Measurements from ENCODE around the gene APOBR. TPM values are rescaled to one million over a fixed set of nuclear protein-coding genes. Genes with fewer than 3 reads are reported as not detected.
A peak's percentile ranks its signal among the peaks of the same experiment; 100 is the strongest.

Gene APOBR
- total and polyA plus RNA-seq, 2 of the 13 experiments (the other 11 are each of a cell fraction or from before 2014, with no cell fraction given): 0.03 TPM; not detected in 1

DNA sequence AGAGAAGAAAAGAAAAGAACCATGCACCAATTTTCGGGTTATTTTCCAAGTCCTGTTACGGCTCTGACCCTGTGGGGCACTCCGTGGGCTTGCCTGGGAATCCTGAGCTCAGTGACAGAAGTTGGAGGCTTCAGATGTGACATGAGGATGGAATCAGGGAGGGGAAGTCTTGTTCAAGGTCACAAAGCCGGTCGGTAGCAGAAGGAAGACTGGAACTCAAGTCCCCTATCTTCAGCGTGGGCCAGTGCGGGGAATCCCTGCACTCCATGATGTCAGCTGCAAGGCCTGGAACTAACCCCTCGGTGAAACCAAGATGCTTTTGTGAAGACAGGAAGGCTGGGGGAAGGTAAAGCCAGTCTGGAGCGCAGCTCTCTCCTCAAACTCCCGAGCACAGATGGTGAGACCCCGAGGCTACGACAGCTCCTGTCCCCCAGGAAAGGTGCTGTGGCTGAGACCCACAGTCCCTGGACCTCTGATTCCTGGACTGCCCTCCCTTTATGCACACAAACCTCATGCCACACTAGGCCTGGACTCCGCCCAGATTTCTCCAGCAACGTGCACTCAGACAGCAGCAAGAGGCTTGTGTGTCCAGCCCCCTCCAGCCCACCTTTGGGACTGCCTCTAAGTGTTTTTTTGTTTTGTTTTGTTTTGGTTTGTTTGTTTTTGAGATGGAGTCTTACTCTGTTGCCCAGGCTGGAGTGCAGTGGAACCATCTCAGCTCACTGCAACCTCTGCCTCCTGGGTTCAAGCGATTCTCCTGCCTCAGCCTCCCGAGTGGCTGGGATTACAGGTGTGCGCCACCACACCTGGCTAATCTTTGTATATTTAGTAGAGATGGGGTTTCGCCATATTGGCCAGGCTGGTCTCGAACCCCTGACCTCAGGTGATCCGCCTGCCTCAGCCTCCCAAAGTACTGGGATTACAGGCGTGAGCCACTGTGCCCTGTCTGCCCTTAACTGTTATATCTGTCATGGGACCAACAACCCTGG, 17.7 kb downstream of the APOBR start (continued):
- TF ChIP-seq ZNF3 (CRISPR knock-in tag; IDR thresholded peaks at IDR 0.05): peak; percentile 72
- TF ChIP-seq ZNF12 (CRISPR knock-in tag; IDR thresholded peaks at IDR 0.05): no peak
- no peak for TF ChIP-seq TRIM24 (CRISPR knock-in tag; IDR thresholded peaks at IDR 0.05)
- no peak for TF ChIP-seq THYN1 (CRISPR knock-in tag; IDR thresholded peaks at IDR 0.05; ENCODE audit: borderline replicate concordance, low read depth)
- TF ChIP-seq, protein P1, sequence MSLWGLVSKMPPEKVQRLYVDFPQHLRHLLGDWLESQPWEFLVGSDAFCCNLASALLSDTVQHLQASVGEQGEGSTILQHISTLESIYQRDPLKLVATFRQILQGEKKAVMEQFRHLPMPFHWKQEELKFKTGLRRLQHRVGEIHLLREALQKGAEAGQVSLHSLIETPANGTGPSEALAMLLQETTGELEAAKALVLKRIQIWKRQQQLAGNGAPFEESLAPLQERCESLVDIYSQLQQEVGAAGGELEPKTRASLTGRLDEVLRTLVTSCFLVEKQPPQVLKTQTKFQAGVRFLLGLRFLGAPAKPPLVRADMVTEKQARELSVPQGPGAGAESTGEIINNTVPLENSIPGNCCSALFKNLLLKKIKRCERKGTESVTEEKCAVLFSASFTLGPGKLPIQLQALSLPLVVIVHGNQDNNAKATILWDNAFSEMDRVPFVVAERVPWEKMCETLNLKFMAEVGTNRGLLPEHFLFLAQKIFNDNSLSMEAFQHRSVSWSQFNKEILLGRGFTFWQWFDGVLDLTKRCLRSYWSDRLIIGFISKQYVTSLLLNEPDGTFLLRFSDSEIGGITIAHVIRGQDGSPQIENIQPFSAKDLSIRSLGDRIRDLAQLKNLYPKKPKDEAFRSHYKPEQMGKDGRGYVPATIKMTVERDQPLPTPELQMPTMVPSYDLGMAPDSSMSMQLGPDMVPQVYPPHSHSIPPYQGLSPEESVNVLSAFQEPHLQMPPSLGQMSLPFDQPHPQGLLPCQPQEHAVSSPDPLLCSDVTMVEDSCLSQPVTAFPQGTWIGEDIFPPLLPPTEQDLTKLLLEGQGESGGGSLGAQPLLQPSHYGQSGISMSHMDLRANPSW (CRISPR knock-in tag; IDR thresholded peaks at IDR 0.05; ENCODE audit: borderline replicate concordance): no peak
- TF ChIP-seq ZNF891 (CRISPR knock-in tag; IDR thresholded peaks at IDR 0.05): no peak
- no peak for TF ChIP-seq ZNF709 (CRISPR knock-in tag; IDR thresholded peaks at IDR 0.05)
- TF ChIP-seq, protein P2, sequence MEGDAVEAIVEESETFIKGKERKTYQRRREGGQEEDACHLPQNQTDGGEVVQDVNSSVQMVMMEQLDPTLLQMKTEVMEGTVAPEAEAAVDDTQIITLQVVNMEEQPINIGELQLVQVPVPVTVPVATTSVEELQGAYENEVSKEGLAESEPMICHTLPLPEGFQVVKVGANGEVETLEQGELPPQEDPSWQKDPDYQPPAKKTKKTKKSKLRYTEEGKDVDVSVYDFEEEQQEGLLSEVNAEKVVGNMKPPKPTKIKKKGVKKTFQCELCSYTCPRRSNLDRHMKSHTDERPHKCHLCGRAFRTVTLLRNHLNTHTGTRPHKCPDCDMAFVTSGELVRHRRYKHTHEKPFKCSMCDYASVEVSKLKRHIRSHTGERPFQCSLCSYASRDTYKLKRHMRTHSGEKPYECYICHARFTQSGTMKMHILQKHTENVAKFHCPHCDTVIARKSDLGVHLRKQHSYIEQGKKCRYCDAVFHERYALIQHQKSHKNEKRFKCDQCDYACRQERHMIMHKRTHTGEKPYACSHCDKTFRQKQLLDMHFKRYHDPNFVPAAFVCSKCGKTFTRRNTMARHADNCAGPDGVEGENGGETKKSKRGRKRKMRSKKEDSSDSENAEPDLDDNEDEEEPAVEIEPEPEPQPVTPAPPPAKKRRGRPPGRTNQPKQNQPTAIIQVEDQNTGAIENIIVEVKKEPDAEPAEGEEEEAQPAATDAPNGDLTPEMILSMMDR (CRISPR knock-in tag; IDR thresholded peaks at IDR 0.05): 0 out of 2 replicates have a peak, but pooled peaks have one; percentile 10
- TF ChIP-seq XRCC5 (optimal IDR thresholded peaks at IDR 0.05; ENCODE audit: low read length): no peak
- no peak for TF ChIP-seq GABPA (IDR thresholded peaks at IDR 0.05; ENCODE audit: low read depth, low read length)
- TF ChIP-seq GABPA (CRISPR knock-in tag; IDR thresholded peaks at IDR 0.05; ENCODE audit: low read depth): 0 out of 2 replicates have a peak, but pooled peaks have one; percentile 6
- TF ChIP-seq ZNF143 (CRISPR knock-in tag; IDR thresholded peaks at IDR 0.05): peak; percentile 42; the same call in 1 of the 2 replicates
- TF ChIP-seq SNRNP70 (IDR thresholded peaks at IDR 0.05; ENCODE audit: low read depth, low read length): no peak
- TF ChIP-seq, protein P3, sequence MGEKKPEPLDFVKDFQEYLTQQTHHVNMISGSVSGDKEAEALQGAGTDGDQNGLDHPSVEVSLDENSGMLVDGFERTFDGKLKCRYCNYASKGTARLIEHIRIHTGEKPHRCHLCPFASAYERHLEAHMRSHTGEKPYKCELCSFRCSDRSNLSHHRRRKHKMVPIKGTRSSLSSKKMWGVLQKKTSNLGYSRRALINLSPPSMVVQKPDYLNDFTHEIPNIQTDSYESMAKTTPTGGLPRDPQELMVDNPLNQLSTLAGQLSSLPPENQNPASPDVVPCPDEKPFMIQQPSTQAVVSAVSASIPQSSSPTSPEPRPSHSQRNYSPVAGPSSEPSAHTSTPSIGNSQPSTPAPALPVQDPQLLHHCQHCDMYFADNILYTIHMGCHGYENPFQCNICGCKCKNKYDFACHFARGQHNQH (CRISPR knock-in tag; IDR thresholded peaks at IDR 0.05): 0 out of 2 replicates have a peak, but pooled peaks have one; percentile 51
- no peak for TF ChIP-seq ZNF251 (CRISPR knock-in tag; IDR thresholded peaks at IDR 0.05)
- TF ChIP-seq, protein P4, sequence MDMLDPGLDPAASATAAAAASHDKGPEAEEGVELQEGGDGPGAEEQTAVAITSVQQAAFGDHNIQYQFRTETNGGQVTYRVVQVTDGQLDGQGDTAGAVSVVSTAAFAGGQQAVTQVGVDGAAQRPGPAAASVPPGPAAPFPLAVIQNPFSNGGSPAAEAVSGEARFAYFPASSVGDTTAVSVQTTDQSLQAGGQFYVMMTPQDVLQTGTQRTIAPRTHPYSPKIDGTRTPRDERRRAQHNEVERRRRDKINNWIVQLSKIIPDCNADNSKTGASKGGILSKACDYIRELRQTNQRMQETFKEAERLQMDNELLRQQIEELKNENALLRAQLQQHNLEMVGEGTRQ (IDR thresholded peaks at IDR 0.05; ENCODE audit: low read depth, low read length): no peak
- TF ChIP-seq, protein P4 (CRISPR knock-in tag; IDR thresholded peaks at IDR 0.05; ENCODE audit: borderline replicate concordance): no peak
- TF ChIP-seq, protein P5, sequence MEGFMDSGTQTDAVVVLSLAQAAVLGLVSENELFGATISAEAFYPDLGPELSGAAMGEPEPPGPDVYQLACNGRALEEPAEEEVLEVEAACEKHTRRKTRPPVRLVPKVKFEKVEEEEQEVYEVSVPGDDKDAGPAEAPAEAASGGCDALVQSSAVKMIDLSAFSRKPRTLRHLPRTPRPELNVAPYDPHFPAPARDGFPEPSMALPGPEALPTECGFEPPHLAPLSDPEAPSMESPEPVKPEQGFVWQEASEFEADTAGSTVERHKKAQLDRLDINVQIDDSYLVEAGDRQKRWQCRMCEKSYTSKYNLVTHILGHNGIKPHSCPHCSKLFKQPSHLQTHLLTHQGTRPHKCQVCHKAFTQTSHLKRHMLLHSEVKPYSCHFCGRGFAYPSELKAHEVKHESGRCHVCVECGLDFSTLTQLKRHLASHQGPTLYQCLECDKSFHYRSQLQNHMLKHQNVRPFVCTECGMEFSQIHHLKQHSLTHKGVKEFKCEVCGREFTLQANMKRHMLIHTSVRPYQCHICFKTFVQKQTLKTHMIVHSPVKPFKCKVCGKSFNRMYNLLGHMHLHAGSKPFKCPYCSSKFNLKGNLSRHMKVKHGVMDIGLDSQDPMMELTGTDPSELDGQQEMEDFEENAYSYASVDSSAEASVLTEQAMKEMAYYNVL (CRISPR knock-in tag; IDR thresholded peaks at IDR 0.05; ENCODE audit: borderline replicate concordance): 0 out of 2 replicates have a peak, but pooled peaks have one; percentile 17
- no peak for TF ChIP-seq ZSCAN31 (CRISPR knock-in tag; IDR thresholded peaks at IDR 0.05; ENCODE audit: low read depth)

Measured in HepG2 (cell line).